SU-DHL-6 (cell line): ENCODE results near the gene MAP4K2.

Experiments used
- EZH2phosphoT487 ChIP-seq: fragments of 200-600 bp; sonication (generic), shearing (Covaris generic); conservative IDR thresholded peaks from 2 replicates; pipeline ENCODE4 v1.6.1; 2018; ENCODE audit warnings: mild to moderate bottlenecking, antibody characterized with exemption, low read length, moderate library complexity, mixed read lengths
- TF ChIP-seq, protein P1 (sequence below): fragments of 200-600 bp; sonication (generic); IDR thresholded peaks from one replicate; pipeline ENCODE4 v1.5.1; 2017; ENCODE audit warnings: antibody characterized with exemption, mild to moderate bottlenecking, low read length, moderate library complexity; ENCODE audit not compliant: insufficient read depth, poor library complexity, severe bottlenecking

DNA sequence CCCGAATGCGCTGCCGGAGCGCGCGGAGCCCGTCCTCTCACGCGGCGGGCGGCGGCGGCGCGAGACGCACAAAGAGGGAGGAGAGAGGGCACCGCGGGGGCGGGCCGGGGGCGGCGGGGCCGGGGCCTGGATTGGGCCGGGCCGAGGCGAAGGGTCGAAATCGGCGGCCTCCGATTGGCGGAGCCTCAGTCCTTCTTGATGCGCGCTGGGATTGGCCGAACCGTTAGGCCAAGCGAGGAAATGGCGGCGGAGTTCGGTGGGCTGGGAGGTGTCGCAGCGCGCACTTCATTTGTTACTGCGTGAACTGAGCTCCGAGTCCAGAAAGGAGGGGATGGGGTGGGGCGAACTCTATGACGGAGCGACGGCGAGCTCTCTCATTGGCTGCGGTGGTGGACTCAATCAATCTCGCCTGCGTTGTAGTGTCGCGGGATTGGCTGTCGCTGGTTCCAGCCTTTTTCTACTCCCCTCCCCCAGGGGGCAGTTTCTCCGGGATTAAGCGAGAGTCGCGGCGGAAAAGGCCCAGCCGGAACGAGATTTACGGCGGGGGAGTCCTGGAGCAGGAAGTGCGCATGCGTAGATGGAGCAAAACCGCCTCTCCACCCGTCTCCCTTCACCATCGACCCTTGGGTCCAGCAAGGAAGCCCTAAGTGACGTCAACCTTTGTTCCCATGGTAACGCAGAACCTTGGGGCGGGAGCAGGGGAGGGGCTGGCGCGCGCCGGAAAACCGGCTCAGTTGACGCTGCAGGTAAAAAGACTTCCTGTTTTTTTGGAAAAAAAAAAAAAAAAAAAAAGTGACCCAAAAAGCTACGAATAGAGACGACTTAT is 24.3 kb downstream of the MAP4K2 start, which contains the start of gene SF1:
- TF ChIP-seq, protein P1, sequence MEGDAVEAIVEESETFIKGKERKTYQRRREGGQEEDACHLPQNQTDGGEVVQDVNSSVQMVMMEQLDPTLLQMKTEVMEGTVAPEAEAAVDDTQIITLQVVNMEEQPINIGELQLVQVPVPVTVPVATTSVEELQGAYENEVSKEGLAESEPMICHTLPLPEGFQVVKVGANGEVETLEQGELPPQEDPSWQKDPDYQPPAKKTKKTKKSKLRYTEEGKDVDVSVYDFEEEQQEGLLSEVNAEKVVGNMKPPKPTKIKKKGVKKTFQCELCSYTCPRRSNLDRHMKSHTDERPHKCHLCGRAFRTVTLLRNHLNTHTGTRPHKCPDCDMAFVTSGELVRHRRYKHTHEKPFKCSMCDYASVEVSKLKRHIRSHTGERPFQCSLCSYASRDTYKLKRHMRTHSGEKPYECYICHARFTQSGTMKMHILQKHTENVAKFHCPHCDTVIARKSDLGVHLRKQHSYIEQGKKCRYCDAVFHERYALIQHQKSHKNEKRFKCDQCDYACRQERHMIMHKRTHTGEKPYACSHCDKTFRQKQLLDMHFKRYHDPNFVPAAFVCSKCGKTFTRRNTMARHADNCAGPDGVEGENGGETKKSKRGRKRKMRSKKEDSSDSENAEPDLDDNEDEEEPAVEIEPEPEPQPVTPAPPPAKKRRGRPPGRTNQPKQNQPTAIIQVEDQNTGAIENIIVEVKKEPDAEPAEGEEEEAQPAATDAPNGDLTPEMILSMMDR = no peak
- no peak for TF ChIP-seq EZH2phosphoT487
